ENCODE results near the gene TMEM222.

DNA sequence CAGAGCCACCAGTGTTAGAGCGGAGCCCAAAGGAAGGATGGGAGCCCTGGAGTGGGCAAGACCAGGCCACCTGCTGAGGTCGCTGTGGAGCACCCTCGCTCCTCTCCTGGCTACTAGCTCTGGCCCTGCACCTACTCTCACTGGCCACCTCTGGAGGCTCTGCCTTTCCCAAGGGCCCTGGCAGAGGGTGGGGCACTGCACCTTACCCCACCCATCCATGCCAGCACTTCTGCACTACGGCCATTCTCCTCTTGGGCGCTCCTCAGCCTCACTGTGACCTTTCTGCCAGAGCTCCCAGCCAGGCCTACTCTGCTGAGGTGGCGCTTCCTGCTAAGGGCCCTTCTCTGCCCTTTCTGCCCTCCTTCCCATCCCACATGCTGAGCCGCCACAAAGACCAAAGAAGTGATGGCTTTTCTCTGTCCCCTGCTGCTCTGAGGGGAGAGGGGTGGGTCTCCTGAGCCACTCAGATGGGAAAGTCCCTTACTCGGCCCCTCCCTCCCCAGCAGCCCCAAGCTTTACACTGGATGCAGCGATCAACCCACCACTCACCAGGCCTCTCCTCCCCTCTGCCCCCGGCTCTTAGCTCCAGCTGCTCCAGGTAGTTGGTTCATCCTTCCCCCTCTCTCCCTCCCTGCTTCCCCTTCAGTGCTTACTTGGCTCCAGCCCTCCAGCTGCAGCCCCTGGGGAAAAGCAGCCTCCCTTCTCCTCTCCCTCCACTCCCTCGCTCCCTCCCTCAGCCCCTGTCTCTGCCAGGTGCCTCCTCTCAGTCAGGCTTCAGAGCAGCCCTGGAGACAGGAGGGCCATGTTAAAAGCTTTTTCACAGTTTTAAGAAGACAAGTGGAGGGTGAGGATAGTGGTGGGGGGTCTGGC, 14.8 kb upstream of the TMEM222 start:
- TF ChIP-seq, protein P1, sequence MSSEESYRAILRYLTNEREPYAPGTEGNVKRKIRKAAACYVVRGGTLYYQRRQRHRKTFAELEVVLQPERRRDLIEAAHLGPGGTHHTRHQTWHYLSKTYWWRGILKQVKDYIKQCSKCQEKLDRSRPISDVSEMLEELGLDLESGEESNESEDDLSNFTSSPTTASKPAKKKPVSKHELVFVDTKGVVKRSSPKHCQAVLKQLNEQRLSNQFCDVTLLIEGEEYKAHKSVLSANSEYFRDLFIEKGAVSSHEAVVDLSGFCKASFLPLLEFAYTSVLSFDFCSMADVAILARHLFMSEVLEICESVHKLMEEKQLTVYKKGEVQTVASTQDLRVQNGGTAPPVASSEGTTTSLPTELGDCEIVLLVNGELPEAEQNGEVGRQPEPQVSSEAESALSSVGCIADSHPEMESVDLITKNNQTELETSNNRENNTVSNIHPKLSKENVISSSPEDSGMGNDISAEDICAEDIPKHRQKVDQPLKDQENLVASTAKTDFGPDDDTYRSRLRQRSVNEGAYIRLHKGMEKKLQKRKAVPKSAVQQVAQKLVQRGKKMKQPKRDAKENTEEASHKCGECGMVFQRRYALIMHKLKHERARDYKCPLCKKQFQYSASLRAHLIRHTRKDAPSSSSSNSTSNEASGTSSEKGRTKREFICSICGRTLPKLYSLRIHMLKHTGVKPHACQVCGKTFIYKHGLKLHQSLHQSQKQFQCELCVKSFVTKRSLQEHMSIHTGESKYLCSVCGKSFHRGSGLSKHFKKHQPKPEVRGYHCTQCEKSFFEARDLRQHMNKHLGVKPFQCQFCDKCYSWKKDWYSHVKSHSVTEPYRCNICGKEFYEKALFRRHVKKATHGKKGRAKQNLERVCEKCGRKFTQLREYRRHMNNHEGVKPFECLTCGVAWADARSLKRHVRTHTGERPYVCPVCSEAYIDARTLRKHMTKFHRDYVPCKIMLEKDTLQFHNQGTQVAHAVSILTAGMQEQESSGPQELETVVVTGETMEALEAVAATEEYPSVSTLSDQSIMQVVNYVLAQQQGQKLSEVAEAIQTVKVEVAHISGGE (CRISPR knock-in tag; IDR thresholded peaks at IDR 0.05) = no peak
- no peak for TF ChIP-seq POLR2A (IDR thresholded peaks at IDR 0.05; ENCODE audit: low read depth, low read length)
- TF ChIP-seq, protein P2, sequence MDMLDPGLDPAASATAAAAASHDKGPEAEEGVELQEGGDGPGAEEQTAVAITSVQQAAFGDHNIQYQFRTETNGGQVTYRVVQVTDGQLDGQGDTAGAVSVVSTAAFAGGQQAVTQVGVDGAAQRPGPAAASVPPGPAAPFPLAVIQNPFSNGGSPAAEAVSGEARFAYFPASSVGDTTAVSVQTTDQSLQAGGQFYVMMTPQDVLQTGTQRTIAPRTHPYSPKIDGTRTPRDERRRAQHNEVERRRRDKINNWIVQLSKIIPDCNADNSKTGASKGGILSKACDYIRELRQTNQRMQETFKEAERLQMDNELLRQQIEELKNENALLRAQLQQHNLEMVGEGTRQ (IDR thresholded peaks at IDR 0.05; ENCODE audit: borderline replicate concordance, low read depth, low read length) = no peak
- TF ChIP-seq, protein P3, sequence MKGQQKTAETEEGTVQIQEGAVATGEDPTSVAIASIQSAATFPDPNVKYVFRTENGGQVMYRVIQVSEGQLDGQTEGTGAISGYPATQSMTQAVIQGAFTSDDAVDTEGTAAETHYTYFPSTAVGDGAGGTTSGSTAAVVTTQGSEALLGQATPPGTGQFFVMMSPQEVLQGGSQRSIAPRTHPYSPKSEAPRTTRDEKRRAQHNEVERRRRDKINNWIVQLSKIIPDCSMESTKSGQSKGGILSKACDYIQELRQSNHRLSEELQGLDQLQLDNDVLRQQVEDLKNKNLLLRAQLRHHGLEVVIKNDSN (IDR thresholded peaks at IDR 0.05; ENCODE audit: borderline replicate concordance, extremely low read length, insufficient read depth, low read depth, low read length) = no peak
- TF ChIP-seq POLR2AphosphoS5 (IDR thresholded peaks at IDR 0.05; ENCODE audit: low read length) = no peak
- TF ChIP-seq TCF7 (IDR thresholded peaks at IDR 0.05; ENCODE audit: borderline replicate concordance) = no peak
- TF ChIP-seq, protein P4, sequence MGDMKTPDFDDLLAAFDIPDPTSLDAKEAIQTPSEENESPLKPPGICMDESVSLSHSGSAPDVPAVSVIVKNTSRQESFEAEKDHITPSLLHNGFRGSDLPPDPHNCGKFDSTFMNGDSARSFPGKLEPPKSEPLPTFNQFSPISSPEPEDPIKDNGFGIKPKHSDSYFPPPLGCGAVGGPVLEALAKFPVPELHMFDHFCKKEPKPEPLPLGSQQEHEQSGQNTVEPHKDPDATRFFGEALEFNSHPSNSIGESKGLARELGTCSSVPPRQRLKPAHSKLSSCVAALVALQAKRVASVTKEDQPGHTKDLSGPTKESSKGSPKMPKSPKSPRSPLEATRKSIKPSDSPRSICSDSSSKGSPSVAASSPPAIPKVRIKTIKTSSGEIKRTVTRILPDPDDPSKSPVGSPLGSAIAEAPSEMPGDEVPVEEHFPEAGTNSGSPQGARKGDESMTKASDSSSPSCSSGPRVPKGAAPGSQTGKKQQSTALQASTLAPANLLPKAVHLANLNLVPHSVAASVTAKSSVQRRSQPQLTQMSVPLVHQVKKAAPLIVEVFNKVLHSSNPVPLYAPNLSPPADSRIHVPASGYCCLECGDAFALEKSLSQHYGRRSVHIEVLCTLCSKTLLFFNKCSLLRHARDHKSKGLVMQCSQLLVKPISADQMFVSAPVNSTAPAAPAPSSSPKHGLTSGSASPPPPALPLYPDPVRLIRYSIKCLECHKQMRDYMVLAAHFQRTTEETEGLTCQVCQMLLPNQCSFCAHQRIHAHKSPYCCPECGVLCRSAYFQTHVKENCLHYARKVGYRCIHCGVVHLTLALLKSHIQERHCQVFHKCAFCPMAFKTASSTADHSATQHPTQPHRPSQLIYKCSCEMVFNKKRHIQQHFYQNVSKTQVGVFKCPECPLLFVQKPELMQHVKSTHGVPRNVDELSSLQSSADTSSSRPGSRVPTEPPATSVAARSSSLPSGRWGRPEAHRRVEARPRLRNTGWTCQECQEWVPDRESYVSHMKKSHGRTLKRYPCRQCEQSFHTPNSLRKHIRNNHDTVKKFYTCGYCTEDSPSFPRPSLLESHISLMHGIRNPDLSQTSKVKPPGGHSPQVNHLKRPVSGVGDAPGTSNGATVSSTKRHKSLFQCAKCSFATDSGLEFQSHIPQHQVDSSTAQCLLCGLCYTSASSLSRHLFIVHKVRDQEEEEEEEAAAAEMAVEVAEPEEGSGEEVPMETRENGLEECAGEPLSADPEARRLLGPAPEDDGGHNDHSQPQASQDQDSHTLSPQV (IDR thresholded peaks at IDR 0.05) = no peak
- no peak for TF ChIP-seq NFYA (IDR thresholded peaks at IDR 0.05; ENCODE audit: borderline replicate concordance, low read depth, low read length)
- TF ChIP-seq, protein P5, sequence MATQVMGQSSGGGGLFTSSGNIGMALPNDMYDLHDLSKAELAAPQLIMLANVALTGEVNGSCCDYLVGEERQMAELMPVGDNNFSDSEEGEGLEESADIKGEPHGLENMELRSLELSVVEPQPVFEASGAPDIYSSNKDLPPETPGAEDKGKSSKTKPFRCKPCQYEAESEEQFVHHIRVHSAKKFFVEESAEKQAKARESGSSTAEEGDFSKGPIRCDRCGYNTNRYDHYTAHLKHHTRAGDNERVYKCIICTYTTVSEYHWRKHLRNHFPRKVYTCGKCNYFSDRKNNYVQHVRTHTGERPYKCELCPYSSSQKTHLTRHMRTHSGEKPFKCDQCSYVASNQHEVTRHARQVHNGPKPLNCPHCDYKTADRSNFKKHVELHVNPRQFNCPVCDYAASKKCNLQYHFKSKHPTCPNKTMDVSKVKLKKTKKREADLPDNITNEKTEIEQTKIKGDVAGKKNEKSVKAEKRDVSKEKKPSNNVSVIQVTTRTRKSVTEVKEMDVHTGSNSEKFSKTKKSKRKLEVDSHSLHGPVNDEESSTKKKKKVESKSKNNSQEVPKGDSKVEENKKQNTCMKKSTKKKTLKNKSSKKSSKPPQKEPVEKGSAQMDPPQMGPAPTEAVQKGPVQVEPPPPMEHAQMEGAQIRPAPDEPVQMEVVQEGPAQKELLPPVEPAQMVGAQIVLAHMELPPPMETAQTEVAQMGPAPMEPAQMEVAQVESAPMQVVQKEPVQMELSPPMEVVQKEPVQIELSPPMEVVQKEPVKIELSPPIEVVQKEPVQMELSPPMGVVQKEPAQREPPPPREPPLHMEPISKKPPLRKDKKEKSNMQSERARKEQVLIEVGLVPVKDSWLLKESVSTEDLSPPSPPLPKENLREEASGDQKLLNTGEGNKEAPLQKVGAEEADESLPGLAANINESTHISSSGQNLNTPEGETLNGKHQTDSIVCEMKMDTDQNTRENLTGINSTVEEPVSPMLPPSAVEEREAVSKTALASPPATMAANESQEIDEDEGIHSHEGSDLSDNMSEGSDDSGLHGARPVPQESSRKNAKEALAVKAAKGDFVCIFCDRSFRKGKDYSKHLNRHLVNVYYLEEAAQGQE (IDR thresholded peaks at IDR 0.05; ENCODE audit: low read depth, low read length) = no peak
- TF ChIP-seq, protein P6, sequence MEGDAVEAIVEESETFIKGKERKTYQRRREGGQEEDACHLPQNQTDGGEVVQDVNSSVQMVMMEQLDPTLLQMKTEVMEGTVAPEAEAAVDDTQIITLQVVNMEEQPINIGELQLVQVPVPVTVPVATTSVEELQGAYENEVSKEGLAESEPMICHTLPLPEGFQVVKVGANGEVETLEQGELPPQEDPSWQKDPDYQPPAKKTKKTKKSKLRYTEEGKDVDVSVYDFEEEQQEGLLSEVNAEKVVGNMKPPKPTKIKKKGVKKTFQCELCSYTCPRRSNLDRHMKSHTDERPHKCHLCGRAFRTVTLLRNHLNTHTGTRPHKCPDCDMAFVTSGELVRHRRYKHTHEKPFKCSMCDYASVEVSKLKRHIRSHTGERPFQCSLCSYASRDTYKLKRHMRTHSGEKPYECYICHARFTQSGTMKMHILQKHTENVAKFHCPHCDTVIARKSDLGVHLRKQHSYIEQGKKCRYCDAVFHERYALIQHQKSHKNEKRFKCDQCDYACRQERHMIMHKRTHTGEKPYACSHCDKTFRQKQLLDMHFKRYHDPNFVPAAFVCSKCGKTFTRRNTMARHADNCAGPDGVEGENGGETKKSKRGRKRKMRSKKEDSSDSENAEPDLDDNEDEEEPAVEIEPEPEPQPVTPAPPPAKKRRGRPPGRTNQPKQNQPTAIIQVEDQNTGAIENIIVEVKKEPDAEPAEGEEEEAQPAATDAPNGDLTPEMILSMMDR (IDR thresholded peaks at IDR 0.05 in 2 of 3, conservative IDR thresholded peaks at IDR 0.05 in 1 of 3; ENCODE audit: control insufficient read depth in 2 of 3, extremely low read depth in 1 of 3, insufficient read depth in 1 of 3, low read depth in 3 of 3, low read length in 3 of 3) = 0 out of 6 replicates have a peak, but pooled peaks of 1 of the 3 experiments have one; percentile 7
- no peak for TF ChIP-seq RAD21 (IDR thresholded peaks at IDR 0.05; ENCODE audit: insufficient read depth, low read depth, low read length)
- TF ChIP-seq ZNF24 (IDR thresholded peaks at IDR 0.05) = no peak
- TF ChIP-seq SMC3 (IDR thresholded peaks at IDR 0.05; ENCODE audit: borderline replicate concordance, low read length) = no peak

Measured in GM12878 (cell line).